Neural cell (in vitro differentiated cells): ENCODE data around the gene IDUA. TPM values are rescaled to one million over a fixed set of nuclear protein-coding genes. Genes with fewer than 3 reads are reported as not detected.

Experiments used
- H2AFZ ChIP-seq: fragments of 200-600, 300-800 bp; sonication (generic), shearing (Covaris generic); 2 replicates; pipeline ENCODE4 v1.6.0; 2014; ENCODE audit warnings: low read depth, mild to moderate bottlenecking, antibody characterized with exemption, low read length, moderate library complexity
- H3F3A ChIP-seq: fragments of 200-600 bp; shearing (Covaris generic); 2 replicates; pipeline ENCODE4 v1.6.1; 2016; ENCODE audit warnings: mild to moderate bottlenecking, moderate library complexity, mixed read lengths, antibody characterized with exemption, low read length; ENCODE audit not compliant: insufficient read depth, poor library complexity, severe bottlenecking
- H3K27ac ChIP-seq: fragments of 200-600, 300-800 bp; sonication (generic), shearing (Covaris generic); 2 replicates; pipeline ENCODE4 v1.5.1; 2014; ENCODE audit warnings: mild to moderate bottlenecking, low read length, moderate library complexity
- H3K27me3 ChIP-seq: fragments of 300-800, 200-600 bp; sonication (generic), shearing (Covaris generic); 2 replicates; pipeline ENCODE4 v1.6.0; 2014; ENCODE audit warnings: mild to moderate bottlenecking, low read depth, low read length, moderate library complexity; ENCODE audit not compliant: insufficient read depth
- H3K36me3 ChIP-seq: fragments of 300-800, 200-600 bp; sonication (generic), shearing (Covaris generic); 2 replicates; pipeline ENCODE4 v1.5.1; 2014; ENCODE audit warnings: mild to moderate bottlenecking, antibody characterized with exemption, low read length, moderate library complexity; ENCODE audit not compliant: insufficient read depth
- H3K4me2 ChIP-seq: fragments of 300-800, 200-600 bp; sonication (generic), shearing (Covaris generic); 2 replicates; pipeline ENCODE4 v1.6.0; 2014; ENCODE audit warnings: mild to moderate bottlenecking, low read length
- H3K4me3 ChIP-seq: fragments of 300-800, 200-600 bp; sonication (generic), shearing (Covaris generic); 2 replicates; pipeline ENCODE4 v1.5.1; 2014; ENCODE audit warnings: mild to moderate bottlenecking, low read length, moderate library complexity
- H3K79me2 ChIP-seq: fragments of 200-600 bp; shearing (Covaris generic); replicated peaks from 2 replicates; pipeline ENCODE4 v1.6.0; 2014; ENCODE audit warnings: mild to moderate bottlenecking, low read length, moderate library complexity; ENCODE audit not compliant: insufficient read depth
- H3K9ac ChIP-seq: fragments of 300-800, 200-600 bp; sonication (generic), shearing (Covaris generic); 2 replicates; pipeline ENCODE4 v1.6.1; 2016; ENCODE audit warnings: mild to moderate bottlenecking, low read length, mixed read lengths
- H3K9me2 ChIP-seq: fragments of 200-600 bp; shearing (Covaris generic); 2 replicates; pipeline ENCODE4 v1.6.1; 2016; ENCODE audit warnings: mild to moderate bottlenecking, low read length, mixed read lengths; ENCODE audit not compliant: insufficient read depth
- H3K9me3 ChIP-seq: fragments of 200-600, 300-800 bp; sonication (generic), shearing (Covaris generic); 2 replicates; pipeline ENCODE4 v1.6.1; 2016; ENCODE audit warnings: mild to moderate bottlenecking, mixed run types, low read length, moderate library complexity, mixed read lengths
- H4K20me1 ChIP-seq: fragments of 200-600 bp; shearing (Covaris generic); 2 replicates; pipeline ENCODE4 v1.6.1; 2016; ENCODE audit warnings: mild to moderate bottlenecking, mixed run types; ENCODE audit not compliant: insufficient read depth
- CTCF ChIP-seq: fragments of 450-650 bp; IDR thresholded peaks from 2 replicates; pipeline ENCODE4 v1.5.1; 2014; ENCODE audit warnings: antibody characterized with exemption, mild to moderate bottlenecking, moderate library complexity; ENCODE audit not compliant: poor library complexity, severe bottlenecking
- EP300 ChIP-seq: fragments of 450-650 bp; conservative IDR thresholded peaks from 2 replicates; pipeline ENCODE4 v1.6.1; 2014; ENCODE audit warnings: antibody characterized with exemption, mild to moderate bottlenecking, moderate library complexity; ENCODE audit not compliant: poor library complexity, severe bottlenecking
- EZH2 ChIP-seq: fragments of 200-600, 300-800 bp; shearing (Covaris generic), sonication (generic); IDR thresholded peaks from 2 replicates; pipeline ENCODE4 v1.6.1; 2014; ENCODE audit warnings: antibody characterized with exemption, low read length, borderline replicate concordance, mild to moderate bottlenecking; ENCODE audit not compliant: insufficient read depth, poor library complexity, severe bottlenecking
- MXI1 ChIP-seq: fragments of 450-650 bp; conservative IDR thresholded peaks from 2 replicates; pipeline ENCODE4 v1.6.1; 2014; ENCODE audit warnings: antibody characterized with exemption, mild to moderate bottlenecking; ENCODE audit not compliant: poor library complexity, severe bottlenecking
- POLR2AphosphoS5 ChIP-seq: IDR thresholded peaks from 2 replicates; pipeline ENCODE4 v1.6.1; 2012
- RAD21 ChIP-seq: fragments of 450-650 bp; conservative IDR thresholded peaks from 2 replicates; pipeline ENCODE4 v1.6.1; 2014; ENCODE audit warnings: antibody characterized with exemption, mild to moderate bottlenecking, moderate library complexity
- REST ChIP-seq: IDR thresholded peaks from 2 replicates; pipeline ENCODE4 v1.6.1; 2012; ENCODE audit warnings: borderline replicate concordance
- SMC3 ChIP-seq: fragments of 450-650 bp; conservative IDR thresholded peaks from 2 replicates; pipeline ENCODE4 v1.6.1; 2014; ENCODE audit warnings: antibody characterized with exemption, mild to moderate bottlenecking, moderate library complexity; ENCODE audit not compliant: poor library complexity
- TAF1 ChIP-seq: IDR thresholded peaks from 2 replicates; pipeline ENCODE4 v1.6.1; 2012; ENCODE audit warnings: low read depth
- polyA plus RNA-seq: library from polyadenylated mRNA; depleted of rRNA; stranded (reverse); fragments of >200 nt; gene quantifications from 2 replicates; pipeline ENCODE4 v1.2.3, GENCODE V29; 2014

The IDUA gene
- polyA plus RNA-seq, 1 donor from 2014 or later, result 12.7 TPM

- Histone ChIP-seq H3K4me3 (no peak overlapping the region), H3K4me2 (no peak overlapping the region), H3K9me2 (no peaks in the 10 kb centered on the region), H4K20me1 (no peaks in the 10 kb centered on the region), H3K27me3 (no peaks in the 10 kb centered on the region), H3F3A (no peaks in the 10 kb centered on the region), H3K9ac (no peak overlapping the region), H2AFZ (no peak overlapping the region), H3K36me3 (no peaks in the 10 kb centered on the region), H3K9me3 (no peaks in the 10 kb centered on the region), H3K27ac (no peak overlapping the region), H3K79me2 (no peaks in the 10 kb centered on the region)
- no peak for TF ChIP-seq MXI1
- TF ChIP-seq RAD21, result no peak
- no peak for TF ChIP-seq REST
- no peak for TF ChIP-seq EP300
- TF ChIP-seq TAF1, result no peak
Observed at GRCh38 chr4:1045193-1045594, 58.4 kb downstream of the IDUA start.

- Histone ChIP-seq H3K4me3 (no peak overlapping the region), H3K9ac (no peak overlapping the region), H3K4me2 (no peak overlapping the region), H3F3A (no peaks in the 10 kb centered on the region), H4K20me1 (no peaks in the 10 kb centered on the region), H3K9me2 (no peaks in the 10 kb centered on the region), H3K27ac (no peak overlapping the region), H3K79me2 (no peaks in the 10 kb centered on the region), H3K27me3 (no peaks in the 10 kb centered on the region), H3K9me3 (no peaks in the 10 kb centered on the region), H3K36me3 (no peaks in the 10 kb centered on the region), H2AFZ (no peak overlapping the region)
- TF ChIP-seq CTCF, result no peak
- TF ChIP-seq TAF1, result no peak
- no peak for TF ChIP-seq SMC3
- TF ChIP-seq MXI1, result no peak
- no peak for TF ChIP-seq EP300
- no peak for TF ChIP-seq EZH2
- TF ChIP-seq POLR2AphosphoS5, result no peak
- TF ChIP-seq RAD21, result no peak
- TF ChIP-seq REST, result no peak
Observed at GRCh38 chr4:1045595-1046201, 58.9 kb downstream of the IDUA start.
